GM21423 (cell line): ENCODE results near the gene MTERF2.
A peak's percentile ranks its signal among the peaks of the same experiment; 100 is the strongest.

Source experiments
- ATAC-seq: cut with Tn5 transposase; IDR thresholded peaks from one replicate; pipeline ENCODE4 v1.9.1; 2021; ENCODE audit warnings: mild to moderate bottlenecking, moderate library complexity; ENCODE audit not compliant: unreplicated experiment

Gene MTERF2

DNA sequence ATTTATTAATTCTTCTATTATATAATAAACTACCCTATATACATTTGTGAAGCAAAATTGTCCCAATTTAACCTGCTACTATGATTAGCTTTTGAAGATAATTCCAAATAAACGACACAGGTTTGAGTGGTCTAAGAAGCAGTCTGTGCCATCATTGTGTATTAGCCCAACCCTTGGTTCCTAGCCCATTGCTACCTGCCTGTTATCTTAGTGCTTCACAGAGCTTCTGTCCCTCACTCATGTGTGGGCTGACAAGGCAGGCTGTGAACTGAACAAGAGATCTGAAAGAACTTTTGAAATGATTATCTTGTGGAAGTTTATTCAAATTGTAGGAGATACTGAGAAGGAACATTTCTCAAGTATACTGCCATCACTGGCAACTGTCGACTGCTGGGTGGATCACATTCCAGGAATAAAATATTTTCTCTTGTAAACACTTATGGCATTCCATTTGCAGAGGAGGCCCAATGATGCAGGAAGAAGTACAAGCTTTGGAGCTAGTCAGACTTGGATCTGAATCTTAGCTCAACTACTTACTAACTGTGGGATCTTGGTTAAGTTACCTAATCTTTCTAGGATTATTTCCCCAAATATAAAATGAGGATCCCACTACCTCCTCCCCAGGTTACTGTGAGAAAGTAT is 7.8 kb upstream of the MTERF2 start:
- no peak for ATAC-seq

DNA sequence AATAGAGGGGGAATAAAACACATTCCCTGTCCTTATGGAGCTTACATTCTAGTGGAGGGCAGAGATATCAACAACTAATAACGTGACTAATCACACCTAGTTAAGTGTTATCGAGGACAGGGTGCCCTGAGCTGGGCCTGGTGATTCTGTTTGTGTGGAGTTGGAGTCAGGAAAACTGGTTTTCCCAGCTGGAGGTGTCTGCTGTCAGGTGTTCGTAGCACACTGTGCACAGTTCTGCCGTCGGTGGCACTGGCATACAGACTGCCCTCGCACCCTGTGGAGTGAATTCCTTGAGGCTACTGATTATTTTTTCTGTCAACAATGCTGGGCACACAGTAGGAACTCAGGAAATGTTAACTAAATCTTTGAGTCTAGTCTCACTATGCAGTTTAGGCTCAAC is 900 bp upstream of the MTERF2 start:
- ATAC-seq, result no peak

DNA sequence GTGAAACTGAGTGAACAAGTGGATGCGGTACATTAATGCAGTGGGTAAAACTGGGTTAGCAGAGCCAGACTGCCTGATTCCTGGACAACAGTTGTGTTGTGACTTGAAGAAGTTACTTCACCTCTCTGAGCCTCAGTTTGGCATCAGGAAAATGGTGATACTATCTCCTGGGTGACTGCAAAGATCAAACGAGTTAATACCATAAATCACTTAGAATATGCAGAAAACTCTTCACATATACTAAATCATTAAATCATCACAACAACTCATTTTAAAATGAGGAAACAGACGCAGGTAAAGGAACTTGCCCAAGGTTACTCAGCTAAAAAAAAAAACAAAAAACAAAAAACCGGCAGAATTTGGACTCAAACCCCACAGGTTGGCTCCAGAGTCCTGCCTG is 811 bp downstream of the MTERF2 start:
- ATAC-seq, result no peak

DNA sequence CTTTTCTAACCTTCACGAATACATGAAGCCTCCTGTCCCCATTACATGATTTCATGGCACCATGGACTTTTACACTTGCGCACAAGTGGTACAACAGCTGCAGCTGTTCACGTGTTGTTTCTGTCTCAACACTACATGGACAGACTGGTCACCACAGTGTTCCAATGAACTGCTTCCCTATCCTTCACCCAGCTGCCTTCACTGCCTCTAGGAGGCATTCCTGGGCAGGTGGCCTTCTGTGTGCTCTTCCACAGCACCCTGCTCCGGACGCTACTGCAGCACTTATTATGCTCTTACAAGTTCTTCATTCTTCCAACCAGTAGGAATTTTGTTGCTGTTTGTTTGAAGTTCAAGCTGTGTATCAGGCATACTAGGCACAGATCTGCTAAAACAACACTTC is 1.5 kb downstream of the MTERF2 start:
- ATAC-seq, result no peak

DNA sequence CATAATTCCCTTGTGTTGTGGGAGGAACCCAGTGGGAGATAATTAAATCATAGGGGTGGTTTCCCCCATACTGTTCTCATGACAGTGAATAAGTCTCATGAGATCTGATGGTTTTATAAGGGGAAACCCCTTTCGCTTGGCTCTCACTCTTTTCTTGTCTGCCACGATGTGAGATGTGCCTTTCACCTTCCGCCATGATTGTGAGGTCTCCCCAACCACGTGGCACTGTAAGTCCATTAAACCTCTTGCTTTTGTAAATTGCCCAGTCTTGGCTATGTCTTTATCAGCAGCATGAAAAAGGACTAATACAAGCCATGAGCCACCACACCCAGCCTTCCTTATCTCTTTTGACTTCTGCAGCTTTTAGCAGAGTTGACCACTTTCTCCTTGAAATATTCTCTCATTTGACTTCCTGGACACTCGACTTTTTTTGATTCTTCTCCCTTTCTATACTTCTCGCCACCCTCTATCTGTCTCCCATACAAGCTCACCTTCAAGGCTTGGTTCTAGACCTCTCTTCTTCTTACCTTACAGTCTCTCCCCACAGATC is 2.3 kb downstream of the MTERF2 start:
- no peak for ATAC-seq

DNA sequence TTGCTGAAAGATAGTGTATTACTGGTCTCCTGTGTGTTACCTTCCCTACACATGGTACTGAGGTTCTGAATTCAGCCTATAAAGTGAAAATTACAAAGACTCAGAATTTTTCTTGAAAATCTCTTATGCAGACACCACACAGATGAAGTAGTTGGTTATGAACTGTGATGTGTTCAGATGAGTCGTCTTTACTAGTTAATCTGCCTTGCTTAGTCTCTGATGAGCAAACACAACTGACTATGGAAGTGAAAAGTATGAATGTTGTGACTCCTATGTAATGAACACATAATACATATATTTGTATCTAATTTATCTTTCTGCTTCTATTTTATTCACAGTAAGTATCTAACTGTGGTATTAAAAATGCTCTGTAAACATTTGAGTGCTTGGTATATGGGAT is 4.7 kb downstream of the MTERF2 start:
- ATAC-seq, result no peak

DNA sequence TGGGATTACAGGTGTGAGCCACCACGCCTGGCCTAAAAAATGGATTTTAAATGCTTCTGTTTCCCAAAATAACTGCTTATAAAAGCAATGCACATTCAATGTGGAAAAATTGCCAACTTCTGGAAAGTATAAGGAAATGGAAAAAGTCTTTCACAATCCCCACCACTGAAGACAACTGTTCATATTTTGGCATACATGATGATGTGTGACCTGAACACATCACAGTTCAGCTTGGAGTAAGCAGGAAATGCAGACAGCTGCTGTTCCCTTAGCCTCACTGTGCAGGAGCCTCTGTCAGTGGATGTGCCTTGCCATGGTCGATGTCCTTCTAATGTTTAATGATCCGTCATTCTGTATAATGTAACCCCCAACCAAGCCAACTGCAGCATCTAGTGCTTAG is 5.2 kb downstream of the MTERF2 start:
- no peak for ATAC-seq

DNA sequence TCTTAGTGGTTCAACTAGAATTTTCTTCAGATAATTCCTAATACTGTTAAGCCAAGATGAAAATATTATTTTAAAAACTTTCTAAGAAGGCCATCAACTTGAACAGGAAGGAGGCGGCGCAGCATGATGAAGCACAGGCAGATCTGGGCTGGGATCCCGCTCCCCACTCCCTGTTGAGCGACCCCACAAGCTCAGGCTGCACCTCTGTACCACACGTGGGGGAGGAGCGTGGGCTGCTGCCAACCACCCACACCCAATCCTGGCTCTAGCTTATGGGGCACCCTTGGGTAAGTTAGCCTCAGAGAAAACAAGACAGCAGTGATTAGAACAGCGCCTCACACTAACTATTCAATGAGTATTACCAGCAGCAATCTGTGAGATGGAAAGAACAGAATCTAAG is 6.0 kb downstream of the MTERF2 start:
- ATAC-seq, result no peak

DNA sequence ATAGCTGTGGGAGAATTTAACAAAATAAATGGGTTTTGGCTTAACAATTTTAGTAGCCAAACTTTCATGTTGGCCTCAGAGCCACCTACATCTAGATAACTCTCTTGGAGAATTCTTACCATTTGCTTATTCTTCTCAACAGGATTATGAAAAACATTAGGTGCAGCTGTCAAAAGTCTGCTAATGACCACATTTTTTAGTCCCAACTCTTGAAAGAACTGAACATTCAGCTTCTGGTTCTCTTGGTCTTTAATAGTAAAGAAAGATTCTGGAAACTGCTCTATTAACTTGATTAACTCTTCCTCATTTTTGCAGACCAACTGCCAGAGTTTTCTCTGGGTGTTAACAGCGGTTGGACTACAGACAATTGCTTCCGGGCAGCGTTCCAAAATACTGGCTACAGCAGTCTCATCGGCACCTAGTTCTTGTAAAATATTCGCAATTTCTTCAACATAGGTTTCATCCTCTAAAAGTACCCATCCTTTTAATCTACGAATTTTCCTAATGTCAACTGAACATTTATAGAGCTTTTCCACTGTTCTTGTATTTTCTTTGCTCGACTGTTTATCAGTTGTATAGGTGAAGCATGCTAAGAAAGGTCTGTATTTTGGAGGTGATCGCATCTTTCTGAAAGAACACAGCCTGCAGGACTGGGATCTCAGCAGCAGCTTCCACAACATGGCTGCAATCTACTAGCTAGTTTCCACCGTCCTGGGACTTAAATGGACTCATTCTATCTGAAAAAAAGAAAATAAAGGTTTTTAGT is 8.7 kb downstream of the MTERF2 start:
- ATAC-seq, result no peak

DNA sequence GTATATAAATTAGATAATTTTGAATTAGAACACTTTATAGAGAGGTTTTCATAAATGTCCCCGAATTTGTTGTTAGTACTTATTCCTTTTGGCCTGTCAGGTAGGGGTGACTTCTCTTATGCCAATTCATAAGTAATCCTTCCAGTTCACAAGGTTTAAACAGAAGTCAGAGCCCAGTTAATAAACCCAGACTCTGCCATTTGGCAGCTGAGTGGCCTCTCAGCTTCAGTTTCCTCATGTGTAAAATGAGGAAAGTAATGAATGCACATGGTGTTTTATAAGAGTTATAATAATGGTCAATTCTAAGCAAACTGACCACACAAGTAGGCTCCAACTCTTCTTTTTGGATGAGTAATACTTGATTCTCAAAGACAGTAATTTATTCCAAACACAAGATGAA is 10.3 kb downstream of the MTERF2 start:
- ATAC-seq, result no peak

DNA sequence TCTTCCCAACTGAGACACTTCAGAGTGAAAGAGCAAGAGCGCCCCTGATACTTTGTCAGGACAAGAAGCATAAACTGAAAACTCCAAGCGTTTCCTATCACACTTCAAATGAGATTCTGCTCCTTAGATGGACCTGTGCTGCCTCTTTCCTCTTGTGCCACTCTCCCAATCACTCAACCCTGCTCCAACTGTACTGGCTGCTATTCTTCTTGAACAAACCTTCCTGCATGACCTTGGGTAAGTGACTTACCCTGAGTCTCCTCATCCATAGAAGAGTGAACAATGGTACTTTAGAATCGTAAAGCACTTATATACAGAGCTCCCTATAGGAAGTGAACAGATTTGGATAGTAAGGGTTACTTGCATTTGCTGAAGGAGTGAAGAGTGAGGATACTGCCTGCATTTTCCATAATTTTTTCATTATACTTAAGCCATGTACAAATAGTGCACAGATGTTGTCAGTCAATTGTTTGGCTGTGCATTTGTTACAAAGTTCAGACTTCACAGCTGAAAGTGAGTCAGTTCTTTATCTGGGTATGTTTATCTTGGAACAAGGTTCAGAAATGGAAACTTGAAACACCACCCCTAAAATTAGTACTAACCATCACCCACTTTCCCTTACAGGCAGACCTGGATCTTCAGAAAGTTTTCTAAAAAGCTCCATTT is 10.8 kb downstream of the MTERF2 start:
- no peak for ATAC-seq

DNA sequence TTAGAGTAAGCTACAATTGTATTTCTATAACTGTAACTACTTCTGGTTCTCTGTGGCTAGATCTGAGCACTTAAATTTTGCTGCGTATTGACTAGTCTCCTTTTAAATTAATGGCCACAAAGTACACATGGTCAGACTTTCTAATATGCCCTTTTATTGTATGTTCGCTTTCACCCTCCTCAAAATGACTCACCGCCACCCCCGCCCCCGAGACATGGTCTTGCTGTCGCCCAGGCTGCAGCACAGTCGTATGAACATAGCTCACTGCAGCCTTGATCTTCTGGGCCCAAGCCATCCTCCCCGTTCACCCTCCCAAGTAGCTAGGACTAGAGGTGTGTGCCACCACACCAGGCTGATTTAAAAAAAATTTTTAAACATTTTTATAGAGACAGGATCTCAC is 11.8 kb downstream of the MTERF2 start:
- no peak for ATAC-seq

DNA sequence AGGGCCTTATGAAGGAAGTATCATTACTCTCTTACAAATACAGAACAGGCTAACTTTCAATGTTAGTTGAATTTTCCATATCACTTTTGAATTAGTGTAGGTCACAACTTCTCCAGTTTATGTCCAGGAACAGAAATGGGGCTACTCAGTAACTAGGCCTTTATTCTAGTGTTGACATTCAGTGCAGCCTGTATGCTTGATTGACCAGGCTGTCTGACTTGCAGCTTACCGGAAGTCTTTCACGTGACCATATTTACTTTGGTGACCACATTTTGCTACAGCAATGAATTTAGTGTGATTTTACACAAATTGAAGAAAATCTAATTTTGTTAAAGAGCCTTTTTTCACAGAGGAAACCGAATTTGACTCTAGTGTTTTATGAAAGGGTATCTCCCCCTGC is 12.4 kb downstream of the MTERF2 start:
- ATAC-seq, result peak; percentile 81

DNA sequence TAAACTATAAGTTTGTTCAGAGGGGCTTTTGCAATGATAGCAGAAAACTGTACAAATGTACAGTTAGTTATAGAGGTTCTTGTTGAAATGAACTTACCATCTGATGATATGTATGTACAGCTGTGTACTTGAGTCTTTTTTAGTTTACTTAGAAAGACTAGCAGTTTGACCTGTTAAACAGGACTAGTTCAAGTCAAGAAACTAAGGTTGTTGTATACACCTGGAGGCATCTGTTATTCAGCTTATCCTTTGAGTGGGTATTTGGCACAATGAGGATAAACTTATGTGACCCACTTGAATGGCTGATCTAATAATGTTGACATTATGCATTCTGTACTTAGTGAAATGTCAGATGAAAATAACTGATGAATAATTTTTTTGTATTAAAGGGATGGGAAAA is 13.4 kb downstream of the MTERF2 start:
- ATAC-seq, result no peak

DNA sequence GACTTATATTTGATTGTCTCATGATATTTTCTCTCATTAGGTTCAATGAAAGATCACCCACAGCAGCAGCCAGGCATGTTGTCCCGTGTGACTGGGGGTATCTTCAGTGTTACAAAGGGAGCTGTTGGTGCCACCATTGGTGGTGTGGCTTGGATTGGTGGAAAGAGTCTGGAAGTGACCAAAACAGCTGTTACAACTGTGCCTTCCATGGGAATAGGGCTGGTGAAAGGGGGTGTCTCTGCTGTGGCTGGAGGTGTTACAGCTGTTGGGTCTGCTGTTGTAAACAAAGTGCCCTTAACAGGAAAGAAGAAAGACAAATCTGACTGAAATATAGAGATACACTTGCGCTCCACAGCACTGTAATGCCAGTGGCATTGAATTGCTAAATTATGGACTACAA is 15.9 kb downstream of the MTERF2 start:
- no peak for ATAC-seq

DNA sequence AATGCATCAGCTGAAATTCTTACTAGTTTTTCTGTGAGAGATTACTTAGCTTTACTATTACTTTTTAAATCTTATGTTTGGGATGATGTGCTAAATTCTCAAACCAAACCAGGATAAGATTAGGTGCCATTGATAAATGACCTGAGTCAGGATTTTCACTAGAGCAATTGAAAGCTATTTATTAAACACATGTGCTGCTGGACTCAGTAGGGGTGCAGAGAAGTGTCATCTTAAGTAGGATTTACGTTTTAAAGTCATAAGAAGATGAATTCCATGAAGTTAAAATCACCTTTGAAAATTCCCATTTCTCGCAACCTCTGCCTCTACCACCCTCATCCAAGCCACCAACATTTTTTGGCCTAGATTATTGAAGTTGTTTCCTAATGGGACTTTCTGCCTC is 22.4 kb downstream of the MTERF2 start:
- ATAC-seq, result no peak

DNA sequence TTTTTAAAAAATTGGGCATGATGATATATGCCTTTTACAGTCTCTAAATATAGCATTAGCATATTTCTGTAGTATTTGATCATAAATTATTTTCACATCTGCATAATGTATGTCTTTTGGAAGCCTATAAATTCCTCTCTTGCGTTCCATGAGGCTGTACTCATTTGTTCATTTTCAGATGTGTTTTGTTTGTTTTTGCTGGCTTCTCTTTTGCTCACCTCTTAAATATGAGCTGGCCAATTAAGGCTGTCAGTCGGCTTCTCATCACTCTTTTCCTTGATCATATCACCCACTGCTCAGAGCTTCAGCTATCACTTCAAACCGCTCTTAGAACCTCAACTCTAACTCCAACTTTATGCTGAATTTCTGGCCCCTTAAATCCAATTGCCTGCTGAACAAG is 24.7 kb downstream of the MTERF2 start:
- no peak for ATAC-seq

DNA sequence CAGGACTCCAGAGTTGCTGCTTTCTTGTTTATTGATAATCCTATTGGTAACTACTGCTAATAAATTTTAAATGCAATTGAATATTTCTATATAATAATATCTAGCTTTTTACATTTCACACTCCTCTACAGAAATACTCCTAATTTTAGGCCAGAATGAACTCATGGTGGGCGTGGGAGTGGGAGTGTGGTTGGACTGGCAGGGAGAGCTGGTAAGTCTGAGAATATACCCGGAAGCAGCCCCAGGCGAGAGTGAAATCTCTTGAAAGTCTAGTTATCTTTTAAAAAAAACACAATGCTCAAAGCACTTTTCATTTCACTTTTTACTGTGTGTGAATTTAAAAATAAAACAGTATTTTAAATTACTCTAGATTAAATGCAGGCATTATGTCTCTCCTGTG is 26.5 kb downstream of the MTERF2 start:
- no peak for ATAC-seq

DNA sequence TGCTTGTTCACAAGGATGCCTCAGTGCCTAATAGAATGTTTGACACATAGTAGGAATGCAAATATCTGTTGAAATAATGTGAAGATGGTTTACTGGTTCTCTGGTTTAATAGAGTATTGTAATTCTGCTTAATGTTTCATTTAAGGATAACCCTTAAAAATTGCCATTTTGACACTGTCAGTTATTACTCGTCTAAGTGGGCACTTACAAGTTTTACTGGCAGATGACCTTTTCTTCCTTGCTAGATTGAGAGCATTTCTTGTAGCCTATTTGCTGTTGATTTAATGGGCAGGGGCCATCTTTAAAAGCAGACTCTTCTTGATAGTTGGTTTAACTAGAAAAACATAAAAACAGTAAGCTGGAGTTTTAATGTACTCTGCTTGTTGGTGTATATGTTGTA is 29.4 kb downstream of the MTERF2 start:
- no peak for ATAC-seq

DNA sequence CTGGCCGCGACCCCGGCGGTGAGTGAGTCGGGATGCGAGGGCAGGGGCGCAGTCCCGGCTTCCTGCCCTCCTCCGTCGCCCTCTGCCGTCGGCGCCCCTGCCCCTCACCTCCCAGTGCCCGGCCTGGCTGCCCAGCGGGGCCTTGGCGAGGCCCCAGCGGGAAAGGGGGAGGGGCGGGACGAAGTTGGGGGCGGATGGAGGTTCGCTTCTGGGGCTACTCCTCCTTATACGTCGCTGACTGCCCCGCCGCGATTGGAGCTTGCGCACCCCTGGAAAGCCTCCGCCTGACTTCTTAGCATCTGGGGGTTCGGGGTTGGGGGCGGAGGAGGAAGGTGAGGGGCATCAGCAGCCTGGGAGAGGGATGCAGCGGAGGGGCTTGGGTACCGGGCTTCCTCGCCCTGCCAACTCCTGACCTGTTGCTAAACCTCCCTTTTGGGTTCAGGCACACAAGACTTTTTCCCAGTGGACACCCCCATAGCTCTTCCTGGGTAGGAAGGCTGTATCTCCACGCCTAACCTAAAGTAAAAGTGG is 30.8 kb downstream of the MTERF2 start:
- ATAC-seq, result peak; percentile 32

DNA sequence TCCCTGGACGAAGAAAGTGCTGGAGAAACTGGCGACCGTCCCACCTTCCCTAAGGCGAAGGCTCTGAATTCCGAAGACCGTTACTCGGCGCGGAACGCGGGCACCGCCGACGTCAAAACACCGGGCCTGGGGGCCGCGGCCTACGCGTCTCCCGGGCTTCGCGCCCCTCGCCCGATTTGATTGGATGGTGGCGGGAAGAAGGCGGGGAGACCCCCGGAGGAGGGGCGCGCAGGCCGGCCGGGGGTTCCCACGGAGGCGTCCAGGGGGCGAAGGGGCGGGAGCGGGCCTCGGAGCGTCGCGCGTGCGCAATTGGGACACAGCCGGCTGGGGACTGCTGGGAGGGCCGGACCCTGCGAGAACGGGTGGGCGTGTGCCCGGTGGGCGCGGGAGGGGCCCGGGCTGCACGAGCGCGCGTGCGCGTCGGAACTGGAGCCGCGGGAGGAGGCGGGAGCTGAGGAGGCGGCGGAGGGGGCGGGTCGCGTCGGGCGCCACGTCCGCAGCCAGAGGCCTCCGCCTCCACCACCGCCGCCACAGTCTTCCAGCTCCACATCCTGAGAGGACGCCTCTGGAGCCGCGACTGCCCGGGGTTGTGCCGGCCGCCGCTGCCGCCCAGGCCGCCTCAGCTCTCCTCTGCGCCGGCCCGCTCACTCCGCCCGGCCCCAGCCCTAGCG is 31.4 kb downstream of the MTERF2 start, which contains the start of gene TMEM263:
TSS of gene TMEM263 (plus strand) at position 531 of the 671 bp plus-strand sequence. CDS start 11,210 bp downstream, outside the sequence.
- ATAC-seq, result peak; percentile 69
